H1 (cell line): Measurements from ENCODE around the gene TEX9. TPM values are rescaled to one million over a fixed set of nuclear protein-coding genes. Genes with fewer than 3 reads are reported as not detected.

Experiments used
- HDAC2 ChIP-seq, 2 experiments: fragments of 300-600 bp in 1 of 2; sonication (generic) in 1 of 2; IDR thresholded peaks; 2 replicates each; pipeline ENCODE4 v1.6.1; 2011 to 2012; ENCODE audit warnings: low read depth in 2 of 2, low read length in 2 of 2, mild to moderate bottlenecking in 2 of 2, moderate library complexity in 2 of 2, borderline replicate concordance in 1 of 2, inconsistent platforms in 1 of 2
- MAFK ChIP-seq: IDR thresholded peaks from 2 replicates; pipeline ENCODE4 v1.6.1; 2012; ENCODE audit warnings: low read depth, mild to moderate bottlenecking, improper control_type of control experiment, low read length
- TAF7 ChIP-seq: optimal IDR thresholded peaks from 2 replicates; pipeline ENCODE3; 2011; ENCODE audit warnings: low read depth, mild to moderate bottlenecking, inconsistent platforms, low read length, moderate library complexity, borderline replicate concordance
- polyA plus RNA-seq, 7 experiments: library from polyadenylated mRNA; depleted of rRNA in 3 of 7; stranded (reverse) in 5 of 7; unstranded in 2 of 7; fragments of >200 nt in 5 of 7; fragments of 200-250 nt in 2 of 7; gene quantifications; 1 replicate in 5 of 7; 2 replicates in 1 of 7; 4 replicates in 1 of 7; pipeline versions ENCODE4 v1.2.1 to v1.2.3, GENCODE V29; 2011 to 2013; ENCODE audit warnings: missing spikeins in 2 of 7, mixed read lengths in 2 of 7
- total RNA-seq: library from RNA; stranded (reverse); fragmentation: NEBNext Ultra II Directional; extraction: Animal tissue kit (Norgen Biotek cat#: 25700); gene quantifications from 2 replicates; pipeline ENCODE4 v1.2.1, GENCODE V29; 2021

TEX9 gene
- total and polyA plus RNA-seq, 2 of the 8 experiments (the other 6 are each of a cell fraction or from before 2014, with no cell fraction given) = 3.4 to 12.3 TPM

DNA sequence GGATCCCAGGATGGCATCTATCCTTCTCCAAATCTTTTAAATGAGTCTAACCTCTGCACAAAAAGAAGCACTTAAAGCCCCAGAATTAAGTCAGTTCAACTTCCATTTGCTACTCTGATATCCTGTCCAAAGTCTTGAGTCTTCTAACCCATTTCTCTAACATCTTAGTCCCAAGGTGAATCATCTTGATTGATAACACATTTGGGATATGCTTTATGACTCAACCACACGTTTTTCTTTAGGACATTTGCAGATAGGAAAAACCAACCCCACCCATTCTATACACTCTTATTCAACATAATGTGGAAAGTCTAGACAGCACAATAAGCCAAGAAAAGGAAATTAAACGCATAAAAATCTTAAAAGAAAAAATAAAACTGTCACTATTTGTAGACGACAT is 18.8 kb upstream of the TEX9 start (continued):
- TF ChIP-seq MAFK (no peak), TAF7 (no peak), HDAC2 (IDR thresholded peaks at IDR 0.05; ENCODE audit: borderline replicate concordance in 1 of 2, low read depth in 2 of 2, low read length in 2 of 2) (no peak)
